Ascending aorta (tissue), 2 donors: Measurements from ENCODE around the gene ABL1. TPM values are rescaled to one million over a fixed set of nuclear protein-coding genes. Genes with fewer than 3 reads are reported as not detected.
"Not testable (repeated sequence)": the region's sequence is repeated elsewhere in the genome, so short reads cannot be mapped to it uniquely, and the experiment has no call there.

Source experiments
- DNase-seq, 2 donors: peaks; one replicate each; pipeline ENCODE4 v3.0.0-alpha.2; 2019; ENCODE audit warnings: low spot score in 2 of 2
- H3K27ac ChIP-seq, 2 donors: fragments of 200-600 bp; sonication (generic); one replicate each; pipeline ENCODE4 v1.5.1; 2016 to 2017; ENCODE audit warnings: mild to moderate bottlenecking in 1 of 2
- H3K27me3 ChIP-seq: fragments of 200-600 bp; sonication (generic); one replicate; pipeline ENCODE4 v1.5.1; 2017
- H3K36me3 ChIP-seq, 2 donors: fragments of 200-600 bp; sonication (generic); one replicate each; pipeline ENCODE4 v1.5.1; 2016
- H3K4me1 ChIP-seq, 2 donors: fragments of 200-600 bp; sonication (generic); one replicate each; pipeline ENCODE4 v1.5.1; 2016 to 2017; ENCODE audit warnings: mild to moderate bottlenecking in 1 of 2
- H3K4me3 ChIP-seq, 2 donors: fragments of 200-600 bp; sonication (generic); one replicate each; pipeline ENCODE4 v1.5.1; 2016 to 2017; ENCODE audit warnings: mild to moderate bottlenecking in 1 of 2
- H3K9me3 ChIP-seq, 2 donors: fragments of 200-600 bp; sonication (generic); one replicate each; pipeline ENCODE4 v1.5.1; 2016
- CTCF ChIP-seq, 3 experiments: fragments of 200-600 bp in 2 of 3; fragments of 450-650 bp in 1 of 3; sonication (generic) in 2 of 3; IDR thresholded peaks; one replicate each; pipeline ENCODE4 v1.5.1; 2016 to 2019; ENCODE audit warnings: antibody characterized with exemption in 3 of 3, mild to moderate bottlenecking in 1 of 3, moderate library complexity in 1 of 3
- intact Hi-C: fragments of 100-400 bp; cut with DNase I; formaldehyde crosslinking; loops from one replicate; pipeline ENCODE4 v1.15.1; 2023
- total RNA-seq: library from RNA; depleted of rRNA; stranded (reverse); fragments of >200 nt; gene quantifications from one replicate; pipeline ENCODE4 v1.1.0, GENCODE V29; 2016

The ABL1 gene
- total RNA-seq, 1 donor from 2014 or later = 99.1 TPM

- Histone ChIP-seq H3K4me3 (no peak overlapping the region), H3K4me1 (peaks cover 0 to 12% of the 10 kb centered on the region in 2 donors), H3K27ac (no peak overlapping the region), H3K9me3 (peaks cover 4 to 13% of the 10 kb centered on the region in 2 donors), H3K27me3 (no peaks in the 10 kb centered on the region), H3K36me3 (no peaks in the 10 kb centered on the region)
- TF ChIP-seq CTCF (IDR thresholded peaks at IDR 0.05) = no peak
- intact Hi-C loops = no loop called here
- DNase-seq = no peak
These were observed 41.5 kb upstream of the ABL1 start for GRCh38 chr9:130793589-130793988.

GRCh38 chr9:130794021-130794420, 41.0 kb upstream of the ABL1 start:
- Histone ChIP-seq H3K4me1 (peaks cover 0 to 12% of the 10 kb centered on the region in 2 donors), H3K9me3 (peaks cover 4 to 11% of the 10 kb centered on the region in 2 donors)
- intact Hi-C loops, H3K27me3 ChIP-seq, DNase-seq, H3K4me3 ChIP-seq, H3K27ac ChIP-seq, H3K36me3 ChIP-seq: not testable (repeated sequence)

- H3K27me3 ChIP-seq, intact Hi-C loops, H3K9me3 ChIP-seq, H3K36me3 ChIP-seq, DNase-seq, H3K4me3 ChIP-seq: not testable (repeated sequence)
- H3K4me1 ChIP-seq = peaks cover 0 to 12% of the 10 kb centered on the region in 2 donors
- peak overlapping the region; percentile 8 to 55 for H3K27ac ChIP-seq
These were observed 40.6 kb upstream of the ABL1 start for GRCh38 chr9:130794423-130794822.

- Histone ChIP-seq H3K9me3 (peaks cover 2% of the 10 kb centered on the region in 2 donors), H3K36me3 (no peaks in the 10 kb centered on the region), H3K27ac (peak overlapping the region; percentile 8 to 55), H3K4me1 (peaks cover 0 to 12% of the 10 kb centered on the region in 2 donors), H3K27me3 (no peaks in the 10 kb centered on the region), H3K4me3 (no peak overlapping the region)
- intact Hi-C loops = no loop called here
- no peak for TF ChIP-seq CTCF (IDR thresholded peaks at IDR 0.05)
- no peak for DNase-seq
These were observed 40.0 kb upstream of the ABL1 start for GRCh38 chr9:130794923-130795495.

- H3K36me3 ChIP-seq, DNase-seq, H3K4me1 ChIP-seq, H3K9me3 ChIP-seq, H3K27ac ChIP-seq, intact Hi-C loops, H3K27me3 ChIP-seq, H3K4me3 ChIP-seq: not testable (repeated sequence)
These were observed 31.9 kb upstream of the ABL1 start for GRCh38 chr9:130803116-130803515.

GRCh38 chr9:130805510-130806326, 29.3 kb upstream of the ABL1 start:
- DNase-seq = no peak
- Histone ChIP-seq H3K4me3 (no peak overlapping the region), H3K27ac (peak overlapping the region in 1 of 2 donors; percentile 16), H3K36me3 (no peaks in the 10 kb centered on the region), H3K4me1 (peaks cover 0 to 4% of the 10 kb centered on the region in 2 donors), H3K27me3 (no peaks in the 10 kb centered on the region), H3K9me3 (no peaks in the 10 kb centered on the region)
- intact Hi-C loops = no loop called here
- TF ChIP-seq CTCF (IDR thresholded peaks at IDR 0.05) = no peak

GRCh38 chr9:130806327-130806716, 28.7 kb upstream of the ABL1 start:
- DNase-seq = no peak
- no peak for TF ChIP-seq CTCF (IDR thresholded peaks at IDR 0.05)

More at GRCh38 chr9:130806327-130806716, 28.7 kb upstream of the ABL1 start:
- no peaks in the 10 kb centered on the region for H3K9me3 ChIP-seq
- H3K27me3 ChIP-seq = no peaks in the 10 kb centered on the region
- no peak overlapping the region for H3K4me3 ChIP-seq
- H3K4me1 ChIP-seq = peaks cover 0 to 4% of the 10 kb centered on the region in 2 donors
- intact Hi-C loops = no loop called here
- H3K27ac ChIP-seq = no peak overlapping the region
- H3K36me3 ChIP-seq = no peaks in the 10 kb centered on the region
